Panc1 (cell line): Measurements from ENCODE around the gene SOWAHB. TPM values are rescaled to one million over a fixed set of nuclear protein-coding genes. Genes with fewer than 3 reads are reported as not detected.

Experiments used
- ATAC-seq: fragments of 200-7000 bp; cut with Tn5 transposase; 2 replicates; pipeline ENCODE4 v1.9.1; 2020; ENCODE audit warnings: mild to moderate bottlenecking, moderate library complexity
- BruUV-seq: library from RNA; stranded (reverse); fragments of 400-500 nt; replicated peaks from 2 replicates; lab custom pipeline; 2021; lab: Mats Ljungman, UMichigan
- CTCF ChIA-PET: fragments of 300-600 bp; sonication (Branson Sonifier 250); formaldehyde crosslinking; loops from one replicate; lab custom pipeline; 2022; ENCODE audit warnings: antibody characterized with exemption; lab: Charles Lee
- POLR2A ChIA-PET: fragments of 300-600 bp; sonication (Branson Sonifier 250); formaldehyde crosslinking; loops from one replicate; lab custom pipeline; 2022; ENCODE audit warnings: antibody characterized with exemption; lab: Charles Lee
- DNase-seq: peaks from one replicate; pipeline ENCODE4 v3.0.0-alpha.2; 2010; ENCODE audit warnings: low read depth, low spot score
- H3K27ac ChIP-seq: 2 replicates; pipeline ENCODE4 v1.5.1; 2011; ENCODE audit warnings: mild to moderate bottlenecking, low read length, inconsistent platforms
- H3K27me3 ChIP-seq: fragments of 200-500 bp; sonication (Bioruptor generic); 2 replicates; pipeline ENCODE4 v1.6.0; 2014; ENCODE audit warnings: low read length, inconsistent platforms; ENCODE audit not compliant: control insufficient read depth, insufficient read depth
- H3K36me3 ChIP-seq: fragments of 200-500 bp; sonication (Bioruptor generic); 2 replicates; pipeline ENCODE4 v1.5.1; 2014; ENCODE audit warnings: inconsistent platforms, mild to moderate bottlenecking, low read length, moderate library complexity; ENCODE audit not compliant: control insufficient read depth, insufficient read depth
- H3K4me1 ChIP-seq: 2 replicates; pipeline ENCODE4 v1.5.1; 2011; ENCODE audit warnings: inconsistent platforms, mild to moderate bottlenecking, low read length, moderate library complexity; ENCODE audit not compliant: control insufficient read depth, insufficient read depth
- H3K4me3 ChIP-seq, 2 experiments: 2 replicates each; pipeline ENCODE4 v1.5.1; 2011 to 2012; ENCODE audit warnings: low read depth in 2 of 2, low read length in 2 of 2, mild to moderate bottlenecking in 2 of 2, inconsistent platforms in 1 of 2, moderate library complexity in 1 of 2
- H3K9me3 ChIP-seq: fragments of 200-500 bp; sonication (Bioruptor generic); 2 replicates; pipeline ENCODE4 v1.5.1; 2014; ENCODE audit warnings: low read depth, mild to moderate bottlenecking, inconsistent platforms, low read length, moderate library complexity; ENCODE audit not compliant: control insufficient read depth, insufficient read depth
- POLR2AphosphoS5 ChIP-seq: IDR thresholded peaks from 2 replicates; pipeline ENCODE4 v1.6.1; 2012; ENCODE audit warnings: mild to moderate bottlenecking, low read depth, low read length, moderate library complexity
- SIN3A ChIP-seq: IDR thresholded peaks from 2 replicates; pipeline ENCODE4 v1.6.1; 2012; ENCODE audit warnings: low read depth, mild to moderate bottlenecking, low read length, moderate library complexity, borderline replicate concordance; ENCODE audit not compliant: insufficient read depth
- TCF7L2 ChIP-seq: IDR thresholded peaks from 2 replicates; pipeline ENCODE4 v1.6.1; 2011; ENCODE audit warnings: mild to moderate bottlenecking, low read depth, low read length, inconsistent platforms
- in situ Hi-C: cut with HindIII; loops from 2 replicates; pipeline ENCODE4 v1.10.0; 2016; ENCODE audit warnings: low sequenced_read_pairs, low pct_unique_long_range_greater_than_20kb
- intact Hi-C: fragments of 100-400 bp; cut with micrococcal nuclease; formaldehyde crosslinking; loops from one replicate; pipeline ENCODE4 v1.10.0; 2022; ENCODE audit not compliant: unreplicated experiment
- total RNA-seq: library from RNA; stranded (reverse); gene quantifications from one replicate; pipeline ENCODE4 v1.2.1, GENCODE V29; 2021; ENCODE audit not compliant: unreplicated experiment
- TF ChIP-seq, protein P1 (sequence below), 2 experiments: IDR thresholded peaks; 2 replicates each; pipeline ENCODE4 v1.6.1; 2011 to 2012; ENCODE audit warnings: low read depth in 2 of 2, control low read depth in 1 of 2, low read length in 1 of 2, mild to moderate bottlenecking in 1 of 2, moderate library complexity in 1 of 2; ENCODE audit not compliant: insufficient read depth in 1 of 2
- TF ChIP-seq, protein P2 (sequence below): fragments of 450-650 bp; IDR thresholded peaks from 2 replicates; pipeline ENCODE4 v1.5.1; 2017; ENCODE audit warnings: mild to moderate bottlenecking

Gene SOWAHB
- total RNA-seq, 1 experiment from 2014 or later = 4.0 TPM

DNA sequence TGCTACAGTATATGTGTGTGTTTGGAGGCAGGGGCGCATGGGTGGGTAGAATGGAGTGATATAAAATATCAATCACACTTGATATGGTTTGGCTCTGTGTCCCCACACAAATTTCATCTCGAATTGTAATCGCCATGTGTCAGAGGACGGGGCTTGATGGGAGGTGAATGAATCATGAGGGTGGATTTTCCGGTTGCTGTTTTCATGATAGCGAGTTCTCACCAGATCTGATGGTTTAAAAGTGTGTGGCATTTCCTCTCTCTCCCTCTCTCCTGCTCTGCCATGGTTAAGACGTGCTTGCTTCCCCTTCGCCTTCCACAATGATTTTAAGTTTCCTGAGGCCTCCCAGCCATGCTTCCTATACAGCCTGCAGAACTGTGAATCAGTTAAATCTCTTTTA is 14.8 kb downstream of the SOWAHB start:
- Histone ChIP-seq H3K36me3 (no peaks in the 10 kb centered on the region), H3K9me3 (no peaks in the 10 kb centered on the region), H3K4me1 (no peaks in the 10 kb centered on the region), H3K4me3 (no peak overlapping the region), H3K27me3 (no peaks in the 10 kb centered on the region), H3K27ac (no peak overlapping the region)
- ATAC-seq (no peak), DNase-seq (no peak)
- no TSS peak for BruUV-seq
- in situ Hi-C loops = no loop called here
- TF ChIP-seq TCF7L2 = no peak
- TF ChIP-seq SIN3A = no peak
- TF ChIP-seq, protein P1, sequence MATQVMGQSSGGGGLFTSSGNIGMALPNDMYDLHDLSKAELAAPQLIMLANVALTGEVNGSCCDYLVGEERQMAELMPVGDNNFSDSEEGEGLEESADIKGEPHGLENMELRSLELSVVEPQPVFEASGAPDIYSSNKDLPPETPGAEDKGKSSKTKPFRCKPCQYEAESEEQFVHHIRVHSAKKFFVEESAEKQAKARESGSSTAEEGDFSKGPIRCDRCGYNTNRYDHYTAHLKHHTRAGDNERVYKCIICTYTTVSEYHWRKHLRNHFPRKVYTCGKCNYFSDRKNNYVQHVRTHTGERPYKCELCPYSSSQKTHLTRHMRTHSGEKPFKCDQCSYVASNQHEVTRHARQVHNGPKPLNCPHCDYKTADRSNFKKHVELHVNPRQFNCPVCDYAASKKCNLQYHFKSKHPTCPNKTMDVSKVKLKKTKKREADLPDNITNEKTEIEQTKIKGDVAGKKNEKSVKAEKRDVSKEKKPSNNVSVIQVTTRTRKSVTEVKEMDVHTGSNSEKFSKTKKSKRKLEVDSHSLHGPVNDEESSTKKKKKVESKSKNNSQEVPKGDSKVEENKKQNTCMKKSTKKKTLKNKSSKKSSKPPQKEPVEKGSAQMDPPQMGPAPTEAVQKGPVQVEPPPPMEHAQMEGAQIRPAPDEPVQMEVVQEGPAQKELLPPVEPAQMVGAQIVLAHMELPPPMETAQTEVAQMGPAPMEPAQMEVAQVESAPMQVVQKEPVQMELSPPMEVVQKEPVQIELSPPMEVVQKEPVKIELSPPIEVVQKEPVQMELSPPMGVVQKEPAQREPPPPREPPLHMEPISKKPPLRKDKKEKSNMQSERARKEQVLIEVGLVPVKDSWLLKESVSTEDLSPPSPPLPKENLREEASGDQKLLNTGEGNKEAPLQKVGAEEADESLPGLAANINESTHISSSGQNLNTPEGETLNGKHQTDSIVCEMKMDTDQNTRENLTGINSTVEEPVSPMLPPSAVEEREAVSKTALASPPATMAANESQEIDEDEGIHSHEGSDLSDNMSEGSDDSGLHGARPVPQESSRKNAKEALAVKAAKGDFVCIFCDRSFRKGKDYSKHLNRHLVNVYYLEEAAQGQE (IDR thresholded peaks at IDR 0.05; ENCODE audit: insufficient read depth in 1 of 2, low read depth in 2 of 2, low read length in 1 of 2) = no peak
- no peak for TF ChIP-seq POLR2AphosphoS5
- TF ChIP-seq, protein P2, sequence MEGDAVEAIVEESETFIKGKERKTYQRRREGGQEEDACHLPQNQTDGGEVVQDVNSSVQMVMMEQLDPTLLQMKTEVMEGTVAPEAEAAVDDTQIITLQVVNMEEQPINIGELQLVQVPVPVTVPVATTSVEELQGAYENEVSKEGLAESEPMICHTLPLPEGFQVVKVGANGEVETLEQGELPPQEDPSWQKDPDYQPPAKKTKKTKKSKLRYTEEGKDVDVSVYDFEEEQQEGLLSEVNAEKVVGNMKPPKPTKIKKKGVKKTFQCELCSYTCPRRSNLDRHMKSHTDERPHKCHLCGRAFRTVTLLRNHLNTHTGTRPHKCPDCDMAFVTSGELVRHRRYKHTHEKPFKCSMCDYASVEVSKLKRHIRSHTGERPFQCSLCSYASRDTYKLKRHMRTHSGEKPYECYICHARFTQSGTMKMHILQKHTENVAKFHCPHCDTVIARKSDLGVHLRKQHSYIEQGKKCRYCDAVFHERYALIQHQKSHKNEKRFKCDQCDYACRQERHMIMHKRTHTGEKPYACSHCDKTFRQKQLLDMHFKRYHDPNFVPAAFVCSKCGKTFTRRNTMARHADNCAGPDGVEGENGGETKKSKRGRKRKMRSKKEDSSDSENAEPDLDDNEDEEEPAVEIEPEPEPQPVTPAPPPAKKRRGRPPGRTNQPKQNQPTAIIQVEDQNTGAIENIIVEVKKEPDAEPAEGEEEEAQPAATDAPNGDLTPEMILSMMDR = no peak
- ChIA-PET POLR2A (no interaction called here), CTCF (no interaction called here)
- intact Hi-C loops = no loop called here

DNA sequence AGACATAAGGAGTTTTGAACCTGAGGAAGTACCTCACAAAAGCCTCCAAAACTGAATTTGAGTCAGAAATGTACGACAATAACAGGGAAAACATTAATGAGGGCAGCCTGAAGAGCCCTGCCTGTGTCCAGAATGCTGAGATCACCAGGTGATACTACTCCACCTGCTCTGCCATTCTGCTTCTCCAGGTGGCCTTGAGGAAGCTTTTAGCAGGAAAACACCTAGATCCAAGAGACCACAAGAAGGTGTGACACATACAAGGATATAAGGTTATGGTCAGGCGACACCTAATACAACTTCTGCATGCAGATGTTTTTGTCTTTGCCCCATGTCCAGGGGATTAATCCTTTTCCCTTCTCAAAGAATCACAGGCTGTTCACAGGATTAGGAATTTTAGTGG is 15.3 kb downstream of the SOWAHB start:
- Histone ChIP-seq H3K4me3 (no peak overlapping the region), H3K36me3 (no peaks in the 10 kb centered on the region), H3K9me3 (no peaks in the 10 kb centered on the region), H3K27me3 (no peaks in the 10 kb centered on the region), H3K27ac (no peak overlapping the region), H3K4me1 (no peaks in the 10 kb centered on the region)
- intact Hi-C loops = no loop called here
- in situ Hi-C loops = no loop called here
- BruUV-seq = no TSS peak
- TF ChIP-seq SIN3A (no peak), TCF7L2 (no peak), POLR2AphosphoS5 (no peak)
- TF ChIP-seq, protein P1 (IDR thresholded peaks at IDR 0.05; ENCODE audit: insufficient read depth in 1 of 2, low read depth in 2 of 2, low read length in 1 of 2) = no peak
- TF ChIP-seq, protein P2 = no peak
- CTCF ChIA-PET = no interaction called here
- POLR2A ChIA-PET = no interaction called here
- DNase-seq (no peak), ATAC-seq (no peak)
